ENCODE data around the gene EFHD2.
"Not testable (repeated sequence)": the region's sequence is repeated elsewhere in the genome, so short reads cannot be mapped to it uniquely, and the experiment has no call there.

The EFHD2 gene

DNA sequence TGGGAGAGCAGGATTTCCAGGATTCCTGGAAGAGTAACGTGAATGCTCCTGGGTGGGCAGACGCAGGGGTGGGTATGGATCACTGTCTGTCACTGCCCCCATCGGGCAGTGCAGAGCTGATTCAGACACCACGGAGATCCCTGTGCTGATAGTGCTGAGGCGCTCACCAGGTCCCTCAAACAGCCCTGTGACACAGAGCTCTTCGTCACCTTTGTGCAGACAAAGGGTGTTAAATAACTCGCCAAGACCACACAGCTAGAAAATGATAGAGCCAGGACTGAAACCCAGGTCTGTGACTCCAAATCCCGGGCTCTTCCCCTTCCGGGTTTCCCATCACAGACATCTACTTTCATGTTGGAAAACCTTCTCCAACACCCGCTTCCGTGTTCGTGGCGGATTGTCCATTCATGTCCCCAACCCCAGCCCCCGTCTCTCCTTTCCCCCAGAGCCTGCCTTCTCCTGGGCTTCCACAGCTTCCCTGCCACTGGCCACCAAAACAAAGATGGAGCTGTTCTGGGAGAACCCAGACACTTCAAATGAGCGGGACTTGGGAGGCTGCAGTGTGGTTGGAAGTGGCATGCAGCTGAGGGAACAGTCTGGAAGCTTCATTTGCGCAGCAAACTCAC is 2.6 kb downstream of the EFHD2 start:
- DNase-seq (ENCODE audit: low spot score) (peak; percentile 86), FAIRE-seq (peak; percentile 64)

DNA sequence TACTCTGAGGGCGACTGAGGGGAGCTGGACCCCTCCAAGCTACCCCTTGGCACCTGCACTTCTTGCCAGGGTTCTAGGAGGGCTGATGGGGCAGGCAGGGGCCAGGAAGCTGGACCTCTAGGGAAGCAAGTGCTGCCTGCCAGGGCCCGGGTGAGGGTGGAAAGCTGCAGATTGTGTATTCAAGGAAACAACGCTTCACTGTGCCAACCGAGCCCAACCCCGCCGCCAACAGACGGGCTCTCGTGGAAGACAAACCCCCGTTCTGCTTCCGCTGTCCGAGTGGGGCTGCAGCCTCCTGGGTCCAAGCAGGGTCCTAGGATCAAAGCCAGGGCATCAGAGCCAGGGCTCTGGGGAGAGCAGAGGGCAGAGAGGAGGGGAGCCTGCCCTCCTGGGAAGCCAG is 3.2 kb downstream of the EFHD2 start:
- FAIRE-seq, result no peak
- DNase-seq (ENCODE audit: low spot score), result no peak

DNA sequence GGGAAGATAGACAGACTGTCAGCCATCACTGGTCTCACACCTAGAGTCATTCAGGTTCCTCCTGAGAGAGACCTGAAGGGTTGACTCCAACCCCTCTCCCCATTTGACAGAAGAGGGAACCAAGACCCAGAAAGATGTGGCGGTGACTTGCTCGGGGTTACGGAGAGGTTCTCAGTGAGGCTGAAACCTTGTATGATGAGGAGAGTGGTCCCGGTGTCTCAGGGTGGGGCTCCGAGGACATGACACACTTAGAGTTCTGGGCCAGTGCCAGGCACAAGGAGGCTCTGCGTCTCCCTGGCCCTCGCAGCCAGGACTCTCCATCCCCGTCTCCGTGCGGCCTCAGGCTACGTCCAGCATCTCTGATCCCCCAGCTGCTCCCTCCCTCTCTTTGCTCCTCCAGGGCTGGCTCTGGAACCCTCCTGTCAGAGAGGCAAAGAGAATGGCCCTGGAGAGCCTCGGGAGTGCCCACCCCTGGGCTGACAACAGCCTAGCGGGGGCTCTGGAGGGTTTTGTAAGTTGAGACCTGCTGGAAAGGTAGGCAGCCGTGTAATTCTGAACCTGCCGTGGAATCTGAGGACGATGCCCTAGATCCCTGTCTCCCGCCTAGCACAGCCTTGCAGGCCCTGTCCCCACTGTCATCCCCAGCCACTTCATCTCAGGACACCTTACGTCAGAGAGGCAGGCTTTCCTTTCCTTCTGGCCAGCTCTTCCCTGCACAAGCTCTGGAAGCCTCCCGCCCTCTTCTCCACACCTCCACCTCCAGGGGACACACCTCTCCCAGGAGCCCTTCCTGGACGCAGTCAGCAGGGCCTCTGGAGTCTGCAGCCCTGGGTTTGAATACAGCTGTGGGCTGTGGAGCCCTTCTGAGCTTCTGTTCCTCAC is 4.1 kb downstream of the EFHD2 start:
- DNase-seq (ENCODE audit: low spot score) (no peak), FAIRE-seq (no peak)

DNA sequence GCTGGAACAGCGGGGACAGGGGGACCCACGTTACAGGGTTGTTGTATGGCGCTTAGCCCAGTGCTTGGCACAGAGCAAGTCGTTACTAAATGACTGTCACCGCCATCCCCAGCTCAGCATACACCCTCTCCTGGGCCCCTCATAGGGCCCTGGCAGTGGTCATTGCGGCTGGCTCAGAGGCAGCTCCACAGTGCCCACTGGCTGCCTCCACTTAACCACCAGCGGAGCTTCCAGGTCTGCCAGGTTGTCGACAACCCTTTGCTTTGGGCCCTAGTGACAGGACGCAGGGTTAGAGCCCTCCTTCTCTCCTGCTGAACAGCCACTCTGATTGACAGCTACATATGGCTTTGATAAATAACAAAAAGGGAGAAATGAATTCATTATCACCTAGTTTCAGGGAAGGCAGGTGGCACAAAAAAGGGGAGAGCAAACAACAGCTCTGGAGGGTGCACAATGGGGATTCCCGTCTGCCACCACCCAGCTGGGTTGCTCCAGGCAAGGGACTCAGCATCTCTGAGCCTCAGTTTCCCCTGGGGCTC is 4.8 kb downstream of the EFHD2 start:
- FAIRE-seq (no peak), DNase-seq (ENCODE audit: low spot score) (no peak)

DNA sequence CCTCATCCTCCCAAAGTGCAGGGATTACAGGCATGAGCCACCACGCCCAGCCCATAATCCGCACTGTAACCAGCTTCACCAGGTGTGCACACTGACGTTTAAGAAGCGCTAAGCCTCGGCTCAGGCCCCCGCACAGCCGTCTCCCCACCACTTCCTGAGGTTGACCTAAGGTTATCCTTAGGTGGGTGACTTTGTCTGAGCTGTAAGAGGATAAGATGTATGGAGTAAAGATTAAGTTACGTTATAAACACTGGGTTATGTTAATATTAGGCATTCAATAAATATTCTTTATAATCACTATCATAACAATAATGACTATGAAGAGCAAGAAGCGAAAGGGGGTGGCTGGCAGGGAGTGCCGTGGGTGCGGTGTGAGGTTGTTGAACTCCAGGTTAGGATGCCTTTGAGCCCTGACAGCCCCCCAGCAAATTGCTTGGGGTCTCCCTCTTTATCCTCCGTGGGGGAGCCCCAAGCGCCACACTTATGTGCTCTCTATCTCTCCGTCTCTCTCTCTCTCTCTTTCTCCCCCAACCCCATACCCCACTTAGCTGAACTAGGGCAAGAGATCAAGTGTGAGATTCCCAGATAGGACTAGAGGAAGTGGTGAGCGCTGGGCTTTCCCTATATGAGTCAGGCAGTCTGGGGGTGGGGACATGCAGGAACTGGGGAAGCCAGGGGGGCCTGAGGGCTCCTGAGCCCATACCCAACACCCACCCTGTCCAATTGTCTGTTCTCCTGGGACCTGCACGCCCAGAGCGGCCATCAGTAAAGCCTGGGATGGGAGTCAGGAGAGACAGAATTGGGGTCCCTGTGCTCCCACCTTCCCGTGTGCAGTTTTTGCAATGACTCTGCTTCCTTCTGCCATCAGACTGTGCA is 7.6 kb downstream of the EFHD2 start:
- peak; percentile 81 for FAIRE-seq
- DNase-seq (ENCODE audit: low spot score), result peak; percentile 85

DNA sequence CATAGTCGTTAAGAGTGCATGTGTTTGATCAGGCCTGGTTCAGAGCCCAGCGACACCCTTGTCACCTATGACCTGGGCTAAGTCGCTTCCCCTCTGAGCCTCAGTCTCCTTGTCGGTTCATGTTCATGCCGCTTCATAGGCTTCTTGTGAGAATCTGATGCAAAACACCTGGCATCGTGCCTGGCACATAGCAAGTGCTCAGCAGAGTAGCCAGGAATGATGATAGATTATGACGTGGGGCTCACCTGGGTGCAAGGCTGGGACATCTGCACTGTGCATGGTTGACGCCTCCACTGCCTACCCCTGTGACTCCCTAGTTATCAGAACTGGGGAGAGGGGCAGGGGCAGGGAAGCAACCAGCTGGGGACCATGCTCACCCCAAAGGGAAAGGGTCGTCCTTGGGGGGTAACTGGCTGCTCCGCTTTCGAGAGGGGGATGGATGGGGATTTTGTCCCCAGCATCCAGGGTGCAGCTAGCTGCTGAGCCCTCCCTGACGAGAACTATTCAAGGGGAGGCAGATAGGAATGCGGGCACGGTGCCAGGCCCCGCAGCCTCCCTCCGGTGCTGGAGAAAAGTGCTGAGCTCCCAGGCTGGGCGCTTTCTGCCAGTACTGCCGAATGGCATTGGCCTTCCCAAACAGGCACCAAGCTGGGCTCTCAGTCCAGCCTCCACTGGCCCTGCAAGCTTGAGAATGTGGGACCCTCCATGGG is 9.3 kb downstream of the EFHD2 start:
- peak; percentile 58 for DNase-seq (ENCODE audit: low spot score)
- no peak for FAIRE-seq

DNA sequence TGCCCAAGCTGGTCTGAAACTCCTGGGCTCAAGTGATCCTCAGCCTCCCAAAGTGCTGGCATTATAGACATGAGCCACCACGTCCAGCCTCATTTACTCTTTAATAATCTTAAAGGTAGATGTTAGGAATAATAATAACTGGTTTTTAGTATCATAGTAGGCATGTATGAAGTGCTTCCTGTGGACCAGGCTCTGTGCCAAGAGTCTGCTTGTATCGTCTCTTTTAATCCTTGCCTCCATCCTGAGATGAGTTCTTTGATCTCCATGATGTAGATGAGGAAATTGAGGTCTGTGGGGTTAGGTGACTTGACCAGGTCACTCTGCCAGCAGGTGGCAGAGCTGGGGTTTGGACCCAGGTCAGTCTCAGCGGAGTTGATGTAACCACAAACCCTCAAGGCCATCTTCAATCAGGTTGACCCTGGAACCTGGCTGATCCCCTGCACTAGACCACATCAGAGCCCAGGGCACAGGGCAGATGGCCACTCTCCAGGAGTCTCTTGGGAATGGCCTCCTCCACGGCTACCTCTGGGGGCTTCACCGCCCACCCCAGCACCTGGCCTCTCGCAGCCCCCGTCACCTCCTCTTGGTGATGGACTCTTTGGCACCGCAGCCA is 11.3 kb downstream of the EFHD2 start:
- FAIRE-seq (no peak), DNase-seq (ENCODE audit: low spot score) (no peak)

DNA sequence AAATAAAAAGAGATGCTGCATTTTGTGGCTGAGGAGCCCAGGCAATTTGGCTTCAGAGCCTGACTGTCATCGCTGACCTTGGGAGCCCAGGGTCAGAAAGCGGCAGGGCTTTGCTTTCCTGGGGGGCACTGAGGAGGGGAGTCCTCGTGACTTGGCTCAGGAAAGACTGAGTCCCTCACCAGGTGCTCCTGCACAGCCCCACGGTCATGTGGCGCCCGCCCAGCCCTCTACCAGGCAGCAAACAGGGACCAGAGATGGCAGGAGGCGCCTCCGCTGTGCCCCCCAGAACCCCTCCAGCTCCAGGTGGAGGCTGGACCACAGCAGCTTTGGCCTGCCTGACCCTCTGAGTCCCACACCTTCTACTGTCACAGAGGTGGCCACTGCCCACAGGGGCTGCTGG is 13.2 kb downstream of the EFHD2 start:
- no peak for DNase-seq (ENCODE audit: low spot score)
- FAIRE-seq, result no peak

DNA sequence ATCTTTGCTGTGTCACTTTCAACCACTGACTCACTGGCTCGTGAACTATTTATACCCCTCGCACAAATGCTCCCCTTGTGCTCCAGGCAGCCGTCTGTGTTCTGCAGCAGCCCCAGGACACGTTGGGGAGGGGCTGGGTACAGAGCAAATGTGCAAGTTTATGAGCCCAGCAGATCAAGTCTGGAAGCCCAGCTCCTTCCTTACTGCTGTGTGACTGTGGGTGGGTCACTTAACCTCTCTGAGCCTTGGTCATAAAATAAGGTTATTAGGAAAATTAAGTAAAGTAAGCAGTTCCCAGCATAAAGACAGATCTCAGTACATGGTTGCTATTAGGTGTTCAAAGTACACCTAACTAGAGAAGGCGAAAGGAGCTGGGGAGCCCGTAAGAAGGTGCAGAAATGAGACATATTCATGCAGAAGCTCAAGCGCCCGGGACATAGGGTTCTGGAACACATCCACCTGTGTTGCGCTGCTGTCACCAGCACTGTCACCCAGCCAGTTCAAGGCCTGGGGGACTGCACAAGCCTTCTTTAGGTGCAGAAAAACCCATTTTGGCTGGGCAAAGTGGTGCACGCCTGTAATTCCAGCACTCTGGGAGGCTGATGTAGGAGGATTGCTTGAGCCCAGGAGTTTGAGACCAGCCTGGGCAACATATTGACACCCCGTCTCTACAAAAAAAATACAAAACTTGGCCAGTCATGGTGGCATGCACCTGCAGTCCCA is 13.8 kb downstream of the EFHD2 start:
- FAIRE-seq (no peak), DNase-seq (ENCODE audit: low spot score) (no peak)

DNA sequence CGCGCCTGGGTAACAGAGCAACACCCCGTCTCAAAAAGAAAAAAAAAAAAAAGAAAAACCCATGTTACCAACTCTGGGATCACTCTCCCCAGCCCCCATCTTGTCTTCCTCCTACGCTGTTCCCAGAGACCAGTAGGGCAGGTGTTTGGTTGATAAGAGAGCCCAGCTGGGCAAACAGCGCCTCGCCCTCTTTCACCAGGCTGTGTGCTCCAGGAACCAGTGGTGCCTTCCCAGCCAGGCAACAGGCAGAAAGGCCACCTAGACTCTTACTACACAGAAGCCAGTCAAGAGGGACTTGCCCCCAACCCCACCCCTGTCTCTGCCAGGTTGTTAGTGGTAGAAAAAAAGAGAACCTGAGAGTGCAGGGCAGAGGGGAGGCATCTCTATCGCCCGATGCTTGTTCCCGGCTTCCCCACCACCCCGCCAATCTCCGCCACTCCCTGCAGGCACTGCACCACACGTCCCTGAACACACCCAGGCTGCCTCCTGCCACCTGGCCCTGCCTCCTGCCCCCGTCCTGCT is 14.5 kb downstream of the EFHD2 start:
- no peak for FAIRE-seq
- no peak for DNase-seq (ENCODE audit: low spot score)

DNA sequence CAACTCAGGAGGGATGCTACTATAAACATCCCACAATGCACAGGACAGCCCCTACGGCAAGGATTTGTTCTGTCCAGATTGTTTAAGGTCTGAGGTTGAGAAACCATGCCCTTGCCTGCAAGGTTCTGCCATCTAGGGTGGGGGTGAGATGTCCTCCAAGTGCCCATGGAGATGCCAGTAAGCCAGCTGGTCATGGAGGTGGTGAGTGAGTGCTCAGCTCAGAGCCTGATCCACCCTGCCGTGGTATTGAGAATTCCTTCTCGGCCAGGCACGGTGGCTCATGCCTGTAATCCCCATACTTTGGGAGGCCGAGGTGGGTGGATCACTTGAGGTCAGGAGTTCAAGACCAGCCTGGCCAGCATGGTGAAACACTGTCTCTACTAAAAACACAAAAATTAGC is 15.3 kb downstream of the EFHD2 start:
- no peak for FAIRE-seq
- no peak for DNase-seq (ENCODE audit: low spot score)

DNA sequence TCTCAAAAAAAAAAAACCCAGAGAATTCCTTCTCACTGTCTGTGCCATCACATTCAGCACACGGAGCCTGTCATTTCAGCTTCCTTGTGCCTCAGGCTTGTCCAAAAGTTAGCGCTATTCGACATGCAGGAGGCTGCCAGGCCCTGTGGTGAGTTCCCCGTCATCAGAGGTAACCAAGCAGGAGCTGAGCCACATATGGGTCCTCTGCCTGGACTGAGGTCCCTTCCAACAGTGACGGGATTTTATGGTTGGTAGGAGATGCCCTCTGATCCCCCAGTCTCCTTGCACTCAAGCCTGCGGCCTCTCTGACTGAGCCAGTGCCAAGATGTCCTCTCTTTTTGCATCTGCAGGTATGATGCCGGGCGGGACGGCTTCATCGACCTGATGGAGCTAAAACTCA is 15.8 kb downstream of the EFHD2 start:
- FAIRE-seq (no peak), DNase-seq (ENCODE audit: low spot score) (no peak)

DNA sequence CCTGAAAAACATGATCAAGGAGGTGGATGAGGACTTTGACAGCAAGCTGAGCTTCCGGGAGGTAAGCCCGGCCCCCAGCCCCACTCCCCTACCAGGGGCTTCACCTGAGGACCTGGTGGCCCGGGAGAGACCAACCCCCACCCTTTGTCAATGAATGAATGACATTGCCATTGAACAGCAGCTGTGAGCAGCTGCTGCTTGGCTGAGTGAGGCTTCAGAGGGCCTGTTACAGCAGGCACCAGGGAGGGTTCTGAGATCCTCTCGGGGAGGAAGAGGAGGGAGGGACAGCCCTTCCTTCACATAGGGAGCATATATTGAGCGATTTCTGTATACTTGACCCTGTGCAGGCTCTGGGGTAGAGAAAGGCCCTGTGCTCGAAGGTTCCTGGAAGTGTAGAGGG is 16.3 kb downstream of the EFHD2 start:
- FAIRE-seq (no peak), DNase-seq (ENCODE audit: low spot score) (no peak)

DNA sequence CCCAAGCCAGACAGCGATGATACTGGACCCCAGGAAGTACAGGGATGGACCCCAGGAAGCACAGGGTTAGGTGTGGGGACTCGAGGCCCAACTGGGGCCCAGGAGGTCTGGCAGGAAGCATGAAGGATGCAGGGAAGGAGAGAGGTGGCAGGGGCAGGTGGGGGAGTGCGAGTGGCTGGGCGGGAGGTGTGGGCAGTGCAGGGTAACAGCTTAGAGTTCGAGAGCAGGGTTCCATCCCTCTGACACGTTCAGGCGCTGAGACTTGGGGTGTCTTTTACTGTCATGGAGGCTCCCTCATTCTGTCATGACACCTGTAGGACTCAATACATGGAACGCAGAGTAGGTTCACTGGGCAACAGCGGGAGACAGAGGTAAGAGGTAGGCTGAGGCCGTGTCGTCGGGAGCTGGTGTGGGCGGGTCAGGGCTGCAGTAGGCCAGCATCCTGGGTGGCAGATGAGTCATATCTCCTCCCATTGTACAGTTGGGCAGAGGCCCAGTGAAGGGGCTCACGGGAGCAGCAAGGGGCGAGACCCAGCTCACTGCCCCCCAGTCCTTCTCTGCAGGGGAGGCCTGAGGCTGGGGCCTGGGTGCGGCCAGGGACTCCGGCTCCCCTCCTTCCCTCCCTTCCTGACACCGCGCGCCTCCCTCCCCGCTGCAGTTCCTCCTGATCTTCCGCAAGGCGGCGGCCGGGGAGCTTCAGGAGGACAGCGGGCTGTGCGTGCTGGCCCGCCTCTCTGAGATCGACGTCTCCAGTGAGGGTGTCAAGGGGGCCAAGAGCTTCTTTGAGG is 17.0 kb downstream of the EFHD2 start:
- DNase-seq (ENCODE audit: low spot score), result peak; percentile 59
- no peak for FAIRE-seq

DNA sequence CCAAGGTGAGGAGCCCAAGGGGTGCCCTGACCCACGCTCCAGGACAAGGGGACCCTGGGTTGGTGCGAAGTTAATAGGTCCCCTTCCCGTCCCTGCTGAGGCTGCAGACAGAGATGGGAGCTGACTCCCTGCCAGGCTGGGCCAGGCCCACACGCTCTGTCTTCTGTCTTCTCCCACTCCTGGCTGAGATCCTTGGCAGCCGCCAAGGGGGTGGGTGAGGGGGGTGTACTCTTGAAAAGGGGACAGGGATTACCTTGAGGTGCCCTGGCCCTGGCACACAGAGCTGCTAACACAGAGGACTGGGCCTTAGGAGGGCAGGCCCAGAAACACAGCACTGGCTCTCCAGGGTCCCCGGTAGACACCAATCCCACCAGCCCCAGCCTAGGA is 17.6 kb downstream of the EFHD2 start:
- DNase-seq (ENCODE audit: low spot score) (no peak), FAIRE-seq (no peak)

DNA sequence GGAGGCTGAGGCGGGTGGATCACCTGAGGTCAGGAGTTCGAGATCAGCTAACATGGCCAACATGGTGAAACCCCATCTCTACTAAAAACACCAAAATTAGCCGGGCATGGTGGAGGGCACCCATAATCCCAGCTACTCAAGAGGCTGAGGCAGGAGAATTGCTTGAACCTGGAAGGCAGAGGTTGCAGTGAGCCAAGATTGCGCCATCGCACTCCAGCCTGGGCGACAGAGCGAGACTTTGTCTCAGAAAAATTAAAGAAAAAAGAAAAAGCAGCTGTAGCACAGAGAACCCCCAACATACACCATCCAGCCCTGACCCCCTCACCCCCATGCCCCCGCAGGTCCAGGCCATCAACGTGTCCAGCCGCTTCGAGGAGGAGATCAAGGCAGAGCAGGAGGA is 18.6 kb downstream of the EFHD2 start:
- not testable (repeated sequence) for DNase-seq (ENCODE audit: low spot score); FAIRE-seq

DNA sequence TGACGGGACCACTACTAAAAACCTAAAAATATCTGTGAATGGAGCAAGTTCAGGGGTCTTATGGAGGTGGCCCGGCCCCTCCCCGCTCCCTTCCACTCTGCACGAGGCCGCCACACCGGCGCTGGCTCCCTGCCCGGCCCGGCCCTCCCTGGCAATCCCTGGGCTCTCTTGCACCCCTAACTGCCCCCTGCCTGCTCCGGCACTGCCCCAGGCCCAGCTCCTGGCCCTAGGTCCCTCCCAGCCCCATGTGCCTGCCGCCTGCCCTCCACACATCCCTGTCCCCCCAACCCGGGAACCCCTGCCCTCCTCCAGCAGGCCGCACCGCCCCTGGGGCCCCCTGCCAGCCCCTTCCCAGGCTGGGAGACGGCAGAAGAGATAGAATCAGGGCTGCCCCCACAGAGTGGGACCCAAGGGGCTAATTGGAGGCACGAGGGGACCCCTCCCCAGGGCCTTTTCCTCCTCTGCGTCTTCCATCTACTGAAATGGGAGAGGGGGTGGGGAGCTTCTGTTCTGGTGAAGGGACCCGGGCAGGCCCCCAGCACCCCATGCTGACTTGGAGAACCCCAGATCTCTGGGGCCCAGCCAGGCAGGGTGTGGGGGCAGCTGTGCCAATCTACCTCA is 19.2 kb downstream of the EFHD2 start:
- no peak for DNase-seq (ENCODE audit: low spot score)
- FAIRE-seq, result no peak

DNA sequence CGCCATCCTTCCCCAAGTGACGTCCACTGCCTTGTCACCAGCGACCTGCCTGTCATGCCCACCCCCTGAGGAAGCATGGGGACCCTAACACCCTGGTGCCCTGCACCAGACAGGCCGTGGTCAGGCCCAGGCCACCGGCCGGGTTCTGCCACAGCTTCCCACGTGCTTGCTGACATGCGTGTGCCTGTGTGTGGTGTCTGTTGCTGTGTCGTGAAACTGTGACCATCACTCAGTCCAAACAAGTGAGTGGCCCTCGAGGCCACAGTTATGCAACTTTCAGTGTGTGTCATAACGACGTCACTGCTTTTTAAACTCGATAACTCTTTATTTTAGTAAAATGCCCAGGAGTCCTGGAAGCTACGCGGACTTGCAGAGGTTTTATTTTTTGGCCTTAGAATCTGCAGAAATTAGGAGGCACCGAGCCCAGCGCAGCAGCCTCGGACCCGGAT is 20.0 kb downstream of the EFHD2 start:
- DNase-seq (ENCODE audit: low spot score), result peak; percentile 58
- FAIRE-seq, result no peak

Data from RCC 7860 (cell line).